Fibroblast of skin of right quadriceps (primary cell): Measurements from ENCODE around the gene SOBP.
A peak's percentile ranks its signal among the peaks of the same experiment; 100 is the strongest.
"Not testable (repeated sequence)": the region's sequence is repeated elsewhere in the genome, so short reads cannot be mapped to it uniquely, and the experiment has no call there.

Experiments
- DNase-seq: peaks from one replicate; pipeline ENCODE4 v3.0.0-alpha.2; 2013

SOBP gene

GRCh38 chr6:107488174-107488874 lies 1.6 kb upstream of the SOBP start:
- no peak for DNase-seq

- DNase-seq, result peak; percentile 7
These were observed 862 bp upstream of the SOBP start for GRCh38 chr6:107488875-107489635.

GRCh38 chr6:107490566-107491137 lies 735 bp downstream of the SOBP start:
- DNase-seq, result no peak

DNA sequence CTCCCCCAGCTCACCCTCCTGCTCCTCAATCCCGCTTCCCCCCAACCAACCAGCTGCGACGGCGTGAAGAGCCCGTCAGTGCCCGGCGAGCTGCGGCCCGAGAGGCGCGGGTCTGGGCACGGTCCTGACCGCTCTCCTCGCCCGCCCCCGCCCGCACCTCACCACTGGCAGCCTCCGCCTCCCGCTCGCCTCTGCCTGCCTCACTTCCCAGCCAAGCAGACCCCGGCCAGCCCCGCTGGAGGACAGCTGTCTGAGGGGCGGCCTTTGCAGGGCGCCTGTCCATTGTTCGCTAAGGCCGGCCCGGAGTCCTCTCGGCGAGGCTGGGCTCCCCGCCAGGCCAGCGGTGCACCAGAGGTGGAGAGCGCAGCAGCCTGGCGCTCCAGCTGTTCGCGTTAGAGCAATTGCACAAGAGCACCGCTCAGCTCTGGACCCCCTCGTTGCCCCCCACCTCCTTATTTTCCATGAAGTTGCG lies 1.3 kb downstream of the SOBP start:
- DNase-seq, result peak; percentile 15

DNA sequence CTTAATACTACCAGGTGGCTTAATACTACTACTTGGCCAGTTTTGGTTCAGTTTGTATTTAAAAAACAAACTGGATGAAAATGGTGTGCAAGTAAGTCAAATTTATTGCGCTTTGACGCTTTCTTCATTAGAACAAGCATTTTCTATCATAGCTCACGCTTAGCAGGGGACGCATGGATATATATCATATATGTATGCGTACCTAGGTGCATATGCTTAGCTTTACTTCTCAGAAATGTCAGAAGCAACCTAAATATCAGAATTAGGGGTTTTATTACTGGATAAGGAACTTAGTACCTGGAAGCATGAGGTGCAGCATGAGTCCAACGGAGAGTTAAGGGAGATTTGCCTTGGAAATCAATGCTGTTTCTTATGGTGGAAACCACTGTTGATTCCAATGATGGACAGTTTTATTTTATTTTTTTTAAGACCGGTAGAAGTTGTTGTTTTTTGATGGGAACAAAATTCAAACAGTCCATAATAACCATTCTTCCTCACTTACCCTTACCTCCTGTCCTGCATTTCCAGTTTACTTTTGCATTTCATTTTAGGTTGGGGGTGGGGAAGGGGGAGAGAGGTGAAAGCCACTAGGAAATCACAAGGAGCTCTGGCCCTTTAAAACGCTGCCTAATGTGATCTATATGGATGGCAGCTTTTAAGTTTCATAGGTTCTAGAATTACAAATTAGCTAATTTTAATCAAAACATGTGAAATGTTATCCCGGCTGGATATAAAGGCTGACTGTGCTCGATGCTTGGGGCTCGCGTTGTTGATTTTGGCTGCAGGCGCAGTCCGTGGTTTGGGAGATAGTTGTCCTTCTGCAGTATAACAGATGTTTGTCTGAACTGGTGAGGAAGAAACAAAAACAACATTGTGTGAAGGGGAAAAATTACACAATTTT lies 2.1 kb downstream of the SOBP start:
- peak; percentile 62 for DNase-seq

GRCh38 chr6:107493158-107494057 lies 3.5 kb downstream of the SOBP start:
- DNase-seq, result peak; percentile 14

- DNase-seq, result peak; percentile 42
These were observed 5.3 kb downstream of the SOBP start for GRCh38 chr6:107495196-107495643.

DNA sequence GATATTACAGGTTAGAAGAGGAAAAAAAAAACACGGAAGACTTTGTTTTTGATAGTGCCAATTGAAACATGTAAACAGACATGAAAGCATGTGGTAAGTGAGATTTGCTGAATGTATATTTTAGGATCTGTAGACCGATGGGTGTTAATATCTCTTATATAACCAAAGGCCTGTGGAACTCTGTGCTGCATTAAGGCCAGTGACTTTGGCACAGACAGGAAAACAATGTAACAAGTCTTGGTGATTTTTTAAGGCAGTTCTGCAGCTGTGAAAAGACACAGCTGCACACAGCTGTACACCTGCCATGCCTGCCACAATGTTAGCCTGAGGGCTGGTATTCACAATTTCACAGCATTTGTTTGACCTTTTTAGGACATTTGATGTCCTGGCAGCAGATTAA lies 6.1 kb downstream of the SOBP start:
- no peak for DNase-seq

- DNase-seq, result no peak
These were observed 7.2 kb downstream of the SOBP start for GRCh38 chr6:107496892-107497684.

- DNase-seq, result no peak
These were observed 14.5 kb downstream of the SOBP start for GRCh38 chr6:107504270-107505026.

DNA sequence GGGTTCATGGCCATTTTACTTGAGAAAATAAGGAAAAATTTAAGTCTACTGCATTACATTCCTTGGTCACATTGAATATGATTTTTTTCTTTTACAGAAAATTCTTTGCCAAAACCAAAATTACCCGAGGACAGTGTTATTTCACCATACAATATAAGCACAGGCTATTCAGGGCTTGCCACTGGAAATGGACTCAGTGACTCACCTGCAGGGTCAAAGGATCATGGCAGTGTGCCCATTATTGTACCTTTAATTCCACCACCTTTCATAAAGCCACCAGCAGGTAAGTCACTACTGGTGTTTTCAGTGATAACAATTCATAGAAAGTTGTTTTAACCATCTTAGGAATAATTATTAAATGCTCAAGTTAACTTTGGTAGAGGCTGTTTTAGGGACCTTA lies 16.2 kb downstream of the SOBP start:
- no peak for DNase-seq

DNA sequence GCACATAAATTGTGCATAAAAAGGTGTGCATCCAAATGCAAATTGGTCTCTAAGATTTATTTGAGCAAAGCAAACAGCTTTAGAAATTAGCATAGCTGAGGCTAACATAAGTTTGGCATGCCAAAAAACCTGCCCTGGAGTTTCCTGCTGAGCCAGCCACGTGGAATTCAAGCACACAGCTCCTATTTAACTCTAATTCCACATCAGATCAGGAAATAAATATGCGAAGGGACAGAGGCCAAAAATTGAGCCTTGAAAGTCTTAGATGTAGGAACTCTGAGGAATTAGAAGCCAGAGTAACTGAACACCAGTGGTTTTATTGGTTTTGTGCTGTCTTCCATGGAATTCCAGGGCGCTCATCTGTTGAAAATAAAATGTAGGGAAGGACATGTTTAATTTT lies 19.6 kb downstream of the SOBP start:
- peak; percentile 58 for DNase-seq

DNA sequence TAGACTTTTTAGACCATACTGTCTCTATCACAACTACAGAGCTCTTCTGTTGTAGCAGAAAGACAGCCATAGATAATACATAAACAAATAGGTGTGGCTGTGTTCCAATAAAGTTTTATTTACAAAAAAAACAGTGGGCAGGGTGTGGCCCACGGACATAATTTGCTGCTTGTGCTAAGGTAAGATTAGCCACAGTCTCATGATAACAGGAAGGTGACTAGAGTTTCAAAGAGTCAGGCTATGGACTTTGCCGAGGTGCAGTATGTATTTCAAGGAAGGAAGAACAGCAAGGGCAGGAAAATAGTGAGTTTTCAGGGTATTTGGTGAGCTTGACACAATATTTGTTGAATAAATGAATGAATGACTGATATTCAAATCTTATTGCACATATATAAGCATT lies 20.2 kb downstream of the SOBP start:
- no peak for DNase-seq

GRCh38 chr6:107511511-107511993 lies 21.6 kb downstream of the SOBP start:
- no peak for DNase-seq

DNA sequence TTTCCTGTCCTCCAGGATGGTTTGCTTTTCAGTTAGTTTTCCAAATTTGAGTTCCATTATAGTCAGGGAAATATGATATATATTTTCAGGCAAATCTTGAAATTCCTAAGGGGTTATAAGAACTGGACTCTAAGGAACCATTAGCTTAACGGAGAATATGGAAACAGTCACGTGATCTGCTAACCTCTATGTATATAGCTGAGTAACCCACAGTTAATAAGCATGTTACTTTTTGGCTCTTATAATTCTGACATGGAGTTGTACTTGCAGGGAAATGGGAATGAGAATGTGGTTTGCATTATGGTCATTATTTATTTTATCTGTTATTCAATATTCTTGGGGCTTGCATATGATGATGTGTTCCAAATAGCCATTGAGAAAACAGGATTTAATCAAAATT lies 23.3 kb downstream of the SOBP start:
- DNase-seq, result no peak

- no peak for DNase-seq
These were observed 26.0 kb downstream of the SOBP start for GRCh38 chr6:107515955-107516354.

- no peak for DNase-seq
These were observed 27.4 kb downstream of the SOBP start for GRCh38 chr6:107517274-107517673.

DNA sequence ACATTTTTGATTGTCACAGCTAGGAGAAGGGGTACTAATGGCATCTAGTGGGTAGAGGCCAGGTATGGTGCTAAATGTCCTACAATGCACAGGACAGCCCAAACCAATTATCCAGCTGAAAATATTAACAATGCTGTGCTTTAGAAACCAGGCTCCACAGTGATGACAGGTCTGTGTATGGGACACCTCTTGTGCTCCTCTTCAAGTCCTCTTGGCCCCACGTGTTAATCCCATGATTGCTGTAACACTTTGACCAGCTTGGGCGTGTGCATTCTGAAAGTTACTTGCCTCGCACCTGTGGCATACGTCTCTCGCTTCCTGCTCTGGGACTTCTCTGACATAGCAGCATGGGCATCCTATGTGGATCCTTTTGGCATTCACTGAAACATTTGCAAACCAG lies 29.3 kb downstream of the SOBP start:
- not testable (repeated sequence) for DNase-seq

DNA sequence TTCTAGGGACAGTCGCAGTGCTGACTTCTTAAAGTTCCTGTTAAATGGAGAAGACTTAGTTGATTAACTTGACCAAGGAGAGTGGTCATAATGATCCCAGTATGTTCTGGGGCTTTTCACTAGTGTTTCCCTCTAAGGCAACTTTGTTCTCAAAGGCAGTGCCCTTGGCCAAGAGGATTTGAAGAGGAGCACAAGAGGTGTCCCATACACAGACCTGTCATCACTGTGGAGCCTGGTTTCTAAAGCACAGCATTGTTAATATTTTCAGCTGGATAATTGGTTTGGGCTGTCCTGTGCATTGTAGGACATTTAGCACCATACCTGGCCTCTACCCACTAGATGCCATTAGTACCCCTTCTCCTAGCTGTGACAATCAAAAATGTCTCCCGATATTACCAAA lies 30.8 kb downstream of the SOBP start:
- DNase-seq, result not testable (repeated sequence)
